MM.1S (cell line): ENCODE data around the gene INTS6L.

ENCODE experiments used
- DNase-seq: peaks from one replicate; pipeline ENCODE4 v3.0.0-alpha.2; 2015
- H2AFZ ChIP-seq: fragments of 300-600 bp; sonication (generic); 2 replicates; pipeline ENCODE4 v1.6.0; 2016; ENCODE audit warnings: antibody characterized with exemption, low read length
- H3F3A ChIP-seq: fragments of 300-600 bp; sonication (generic); 2 replicates; pipeline ENCODE4 v1.6.1; 2016; ENCODE audit warnings: mild to moderate bottlenecking, antibody characterized with exemption, low read length, moderate library complexity, mixed read lengths; ENCODE audit not compliant: insufficient read depth
- H3K27ac ChIP-seq: fragments of 300-600 bp; sonication (generic); 2 replicates; pipeline ENCODE4 v1.5.1; 2016; ENCODE audit warnings: mild to moderate bottlenecking, low read length
- H3K27me3 ChIP-seq: fragments of 300-600 bp; sonication (generic); replicated peaks from 2 replicates; pipeline ENCODE4 v1.6.0; 2016; ENCODE audit warnings: low read length; ENCODE audit not compliant: insufficient read depth
- H3K36me3 ChIP-seq: fragments of 300-600 bp; sonication (generic); replicated peaks from 2 replicates; pipeline ENCODE4 v1.6.1; 2016; ENCODE audit warnings: mild to moderate bottlenecking, low read length, mixed read lengths; ENCODE audit not compliant: insufficient read depth
- H3K4me1 ChIP-seq: fragments of 300-600 bp; sonication (generic); 2 replicates; pipeline ENCODE4 v1.6.1; 2016; ENCODE audit warnings: low read length, mixed read lengths
- H3K4me2 ChIP-seq: fragments of 300-600 bp; sonication (generic); 2 replicates; pipeline ENCODE4 v1.6.0; 2016; ENCODE audit warnings: low read depth, low read length
- H3K4me3 ChIP-seq: fragments of 300-600 bp; sonication (generic); 2 replicates; pipeline ENCODE4 v1.5.1; 2016; ENCODE audit warnings: low read length, mixed read lengths
- H3K79me2 ChIP-seq: fragments of 300-600 bp; sonication (generic); 2 replicates; pipeline ENCODE4 v1.6.1; 2016; ENCODE audit warnings: mixed run types, low read length, mixed read lengths
- H3K9ac ChIP-seq: fragments of 300-600 bp; sonication (generic); 2 replicates; pipeline ENCODE4 v1.6.1; 2016; ENCODE audit warnings: low read length, mixed read lengths
- H3K9me2 ChIP-seq: fragments of 300-600 bp; sonication (generic); replicated peaks from 2 replicates; pipeline ENCODE4 v1.6.1; 2016; ENCODE audit warnings: mild to moderate bottlenecking, low read length, mixed read lengths; ENCODE audit not compliant: insufficient read depth
- H3K9me3 ChIP-seq: fragments of 300-600 bp; sonication (generic); replicated peaks from 2 replicates; pipeline ENCODE4 v1.6.1; 2016; ENCODE audit warnings: mild to moderate bottlenecking, low read length, mixed read lengths; ENCODE audit not compliant: insufficient read depth
- H4K20me1 ChIP-seq: fragments of 300-600 bp; sonication (generic); 2 replicates; pipeline ENCODE4 v1.6.1; 2016; ENCODE audit warnings: mild to moderate bottlenecking, low read length, moderate library complexity, mixed read lengths; ENCODE audit not compliant: insufficient read depth
- EZH2 ChIP-seq: fragments of 300-600 bp; sonication (generic); optimal IDR thresholded peaks from 2 replicates; pipeline ENCODE3; 2017; ENCODE audit warnings: low read depth, mild to moderate bottlenecking, antibody characterized with exemption, low read length, mixed read lengths
- EZH2phosphoT487 ChIP-seq: fragments of 300-600 bp; sonication (generic); IDR thresholded peaks from 2 replicates; pipeline ENCODE4 v1.6.1; 2018; ENCODE audit warnings: antibody characterized with exemption, low read length
- TF ChIP-seq, protein P1 (sequence below): fragments of 300-600 bp; sonication (generic); IDR thresholded peaks from 2 replicates; pipeline ENCODE4 v1.5.1; 2016; ENCODE audit warnings: antibody characterized with exemption, low read length, mixed read lengths

Gene INTS6L

DNA sequence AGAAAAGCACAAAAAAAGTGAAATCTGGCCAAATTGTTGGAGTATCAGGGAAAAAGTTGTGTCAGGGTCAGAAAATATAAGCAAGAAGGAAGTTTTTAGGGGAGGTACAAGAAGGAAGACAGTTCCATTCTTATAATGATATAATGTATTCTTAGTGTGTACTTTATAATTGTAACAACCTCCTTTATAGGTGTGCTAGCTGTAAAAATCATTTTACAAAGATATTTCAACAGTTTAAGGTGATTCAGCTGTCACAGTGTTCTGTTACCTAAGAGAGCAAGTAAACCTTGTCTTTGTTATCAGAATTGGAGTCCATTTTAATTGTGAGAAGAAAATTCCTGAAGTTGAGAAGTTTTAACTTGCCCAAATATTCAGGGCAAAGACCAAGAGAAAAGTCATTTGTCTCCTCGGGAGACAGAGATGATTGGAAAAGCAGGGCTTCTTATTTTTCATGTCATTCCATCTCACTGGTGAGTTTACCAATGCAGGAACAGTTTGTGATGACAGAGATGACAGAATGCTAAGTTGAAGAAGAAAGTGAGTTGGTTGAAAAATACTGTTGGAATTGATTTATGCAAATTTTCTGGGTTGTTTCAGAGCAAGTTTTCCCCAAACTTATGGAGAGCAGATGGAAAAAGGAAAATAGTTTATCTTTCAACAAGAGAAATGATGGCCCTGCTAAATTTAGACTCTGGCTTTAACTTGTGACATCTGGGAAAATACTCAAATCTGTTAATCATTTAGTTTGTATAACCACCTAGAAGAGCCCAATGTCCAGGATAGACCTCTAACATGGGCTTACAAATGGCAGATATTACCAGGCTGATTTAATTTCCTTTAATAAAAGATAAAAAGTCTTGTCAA, 14.8 kb downstream of the INTS6L start:
- Histone ChIP-seq H3K27ac (no peak overlapping the region), H3K9me3 (no peaks in the 10 kb centered on the region), H3K27me3 (no peaks in the 10 kb centered on the region), H3K36me3 (no peaks in the 10 kb centered on the region), H4K20me1 (no peaks in the 10 kb centered on the region), H3K4me1 (0 out of 2 replicates have a peak, but pooled peaks cover 2% of the 10 kb centered on the region), H3K9ac (no peak overlapping the region), H3K4me3 (no peak overlapping the region), H2AFZ (no peak overlapping the region), H3K79me2 (0 out of 2 replicates have a peak, but pooled peaks cover 2% of the 10 kb centered on the region), H3K4me2 (no peak overlapping the region), H3K9me2 (no peaks in the 10 kb centered on the region), H3F3A (no peaks in the 10 kb centered on the region)
- DNase-seq, result no peak
- TF ChIP-seq EZH2phosphoT487 (no peak), EZH2 (no peak)
- TF ChIP-seq, protein P1, sequence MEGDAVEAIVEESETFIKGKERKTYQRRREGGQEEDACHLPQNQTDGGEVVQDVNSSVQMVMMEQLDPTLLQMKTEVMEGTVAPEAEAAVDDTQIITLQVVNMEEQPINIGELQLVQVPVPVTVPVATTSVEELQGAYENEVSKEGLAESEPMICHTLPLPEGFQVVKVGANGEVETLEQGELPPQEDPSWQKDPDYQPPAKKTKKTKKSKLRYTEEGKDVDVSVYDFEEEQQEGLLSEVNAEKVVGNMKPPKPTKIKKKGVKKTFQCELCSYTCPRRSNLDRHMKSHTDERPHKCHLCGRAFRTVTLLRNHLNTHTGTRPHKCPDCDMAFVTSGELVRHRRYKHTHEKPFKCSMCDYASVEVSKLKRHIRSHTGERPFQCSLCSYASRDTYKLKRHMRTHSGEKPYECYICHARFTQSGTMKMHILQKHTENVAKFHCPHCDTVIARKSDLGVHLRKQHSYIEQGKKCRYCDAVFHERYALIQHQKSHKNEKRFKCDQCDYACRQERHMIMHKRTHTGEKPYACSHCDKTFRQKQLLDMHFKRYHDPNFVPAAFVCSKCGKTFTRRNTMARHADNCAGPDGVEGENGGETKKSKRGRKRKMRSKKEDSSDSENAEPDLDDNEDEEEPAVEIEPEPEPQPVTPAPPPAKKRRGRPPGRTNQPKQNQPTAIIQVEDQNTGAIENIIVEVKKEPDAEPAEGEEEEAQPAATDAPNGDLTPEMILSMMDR, result no peak

DNA sequence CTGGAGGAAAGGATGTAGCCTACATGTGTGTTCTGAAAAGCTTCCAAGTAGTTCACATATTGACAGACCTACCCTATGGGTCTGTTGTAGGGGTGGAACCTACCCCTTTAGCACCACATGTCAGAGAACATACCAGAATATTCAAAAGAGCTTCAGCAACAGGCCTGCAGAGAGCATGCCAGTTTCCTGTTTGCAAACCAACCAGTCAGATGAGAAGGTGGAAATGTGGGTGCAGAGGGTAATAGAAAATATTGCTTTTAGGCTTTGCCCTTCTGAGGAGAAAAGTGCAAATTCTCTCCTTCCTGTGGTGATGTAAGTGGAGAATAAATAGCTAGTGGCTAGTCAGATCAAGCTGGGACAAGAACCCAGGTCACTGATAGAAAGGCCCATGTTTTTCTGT, 16.4 kb downstream of the INTS6L start:
- TF ChIP-seq EZH2phosphoT487 (no peak), EZH2 (no peak)
- TF ChIP-seq, protein P1, result no peak
- Histone ChIP-seq H3K4me2 (no peak overlapping the region), H2AFZ (no peak overlapping the region), H3K9me3 (no peaks in the 10 kb centered on the region), H3K9me2 (no peaks in the 10 kb centered on the region), H3K4me1 (0 out of 2 replicates have a peak, but pooled peaks cover 2% of the 10 kb centered on the region), H3K79me2 (no peaks in the 10 kb centered on the region), H4K20me1 (no peaks in the 10 kb centered on the region), H3F3A (no peaks in the 10 kb centered on the region), H3K36me3 (no peaks in the 10 kb centered on the region), H3K27me3 (no peaks in the 10 kb centered on the region), H3K9ac (no peak overlapping the region), H3K27ac (no peak overlapping the region), H3K4me3 (no peak overlapping the region)
- DNase-seq, result no peak

DNA sequence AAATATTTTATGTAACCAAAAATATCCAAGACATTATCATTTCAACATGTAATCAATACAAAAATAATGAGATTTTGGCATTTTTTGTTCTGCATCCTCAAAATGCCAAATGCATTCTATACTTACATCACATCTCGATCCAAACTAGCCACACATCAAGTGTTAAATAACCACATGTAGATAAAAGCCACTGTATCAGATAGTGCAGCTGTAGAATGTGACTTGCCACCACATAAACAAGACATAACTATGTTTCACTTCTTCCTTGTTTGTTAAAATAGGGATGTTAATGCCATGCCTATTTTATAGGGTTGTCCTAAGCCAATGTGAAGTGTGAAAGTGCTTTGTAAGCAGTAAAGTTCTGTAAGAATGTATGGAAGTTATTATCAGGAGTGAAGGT, 20.9 kb downstream of the INTS6L start:
- TF ChIP-seq, protein P1, result no peak
- TF ChIP-seq EZH2 (no peak), EZH2phosphoT487 (no peak)
- no peak overlapping the region for H3K4me2 ChIP-seq

More for the DNA sequence above, 20.9 kb downstream of the INTS6L start:
- no peak overlapping the region for H3K4me3 ChIP-seq
- H4K20me1 ChIP-seq, result no peaks in the 10 kb centered on the region
- H3K9ac ChIP-seq, result no peak overlapping the region
- no peaks in the 10 kb centered on the region for H3K27me3 ChIP-seq
- no peaks in the 10 kb centered on the region for H3K36me3 ChIP-seq
- no peaks in the 10 kb centered on the region for H3F3A ChIP-seq
- H3K9me2 ChIP-seq, result no peaks in the 10 kb centered on the region
- no peak for DNase-seq
- H3K27ac ChIP-seq, result no peak overlapping the region
- 0 out of 2 replicates have a peak, but pooled peaks cover 2% of the 10 kb centered on the region for H3K4me1 ChIP-seq
- no peaks in the 10 kb centered on the region for H3K9me3 ChIP-seq
- no peak overlapping the region for H2AFZ ChIP-seq
- H3K79me2 ChIP-seq, result no peaks in the 10 kb centered on the region
